ENCODE data around the gene AKT3.
"Not testable (repeated sequence)": the region's sequence is repeated elsewhere in the genome, so short reads cannot be mapped to it uniquely, and the experiment has no call there.

Gene AKT3

GRCh38 chr1:243882276-243882675, 32.2 kb upstream of the AKT3 start:
- no peak overlapping the region for H2AK5ac ChIP-seq (ENCODE audit: low read depth, low read length)
- DNase-seq (ENCODE audit: low spot score) = no peak
- H2AFZ ChIP-seq (ENCODE audit: low read length) = no peak overlapping the region
- H4K91ac ChIP-seq (ENCODE audit: low read depth, low read length, poor library complexity) = no peak overlapping the region
- no peak overlapping the region for H3K9ac ChIP-seq (ENCODE audit: low read depth, low read length, poor library complexity)
- no CpG with 5 or more reads among the region's 3 CpGs for WGBS, 2 donors (ENCODE audit: extremely low coverage in 2 of 2, insufficient read length in 2 of 2, insufficient replicate concordance in 1 of 2)
- no peak overlapping the region for H3K27ac ChIP-seq (replicated peaks; ENCODE audit: low read length)
- no peak overlapping the region for H3K18ac ChIP-seq (ENCODE audit: low read length)
- no peak overlapping the region for H3K4ac ChIP-seq (ENCODE audit: low read length)
- H3K14ac ChIP-seq (ENCODE audit: low read length) = no peak overlapping the region
- H2BK5ac ChIP-seq (ENCODE audit: low read length) = no peak overlapping the region
- no peaks in the 10 kb centered on the region for H3K9me3 ChIP-seq (replicated peaks in 1 of 2; ENCODE audit: control insufficient read depth in 2 of 2, insufficient read depth in 1 of 2, low read depth in 1 of 2, low read length in 2 of 2)
- H2BK12ac ChIP-seq (ENCODE audit: low read length) = no peak overlapping the region
- no peaks in the 10 kb centered on the region for H3K4me1 ChIP-seq (ENCODE audit: control insufficient read depth in 2 of 2, insufficient read depth in 1 of 2, low read depth in 1 of 2, low read length in 2 of 2)
- H3K27me3 ChIP-seq (ENCODE audit: control insufficient read depth in 3 of 3, insufficient read depth in 3 of 3, low read depth in 1 of 3, low read length in 3 of 3) = peaks cover 0 to 3% (median 0%) of the 10 kb centered on the region in 3 experiments
- no peak overlapping the region for H3K23ac ChIP-seq (ENCODE audit: low read depth, low read length, poor library complexity)
- H2BK120ac ChIP-seq (ENCODE audit: low read depth, low read length) = no peak overlapping the region
- H3K36me3 ChIP-seq (replicated peaks in 1 of 2; ENCODE audit: control insufficient read depth in 2 of 2, insufficient read depth in 2 of 2, low read length in 2 of 2) = no peaks in the 10 kb centered on the region
- H2BK15ac ChIP-seq (ENCODE audit: low read length) = no peak overlapping the region
- H4K8ac ChIP-seq (ENCODE audit: low read depth, low read length) = no peak overlapping the region
- H3K4me3 ChIP-seq (ENCODE audit: low read length in 2 of 2) = no peak overlapping the region
- H3K79me1 ChIP-seq (ENCODE audit: low read depth, low read length) = no peaks in the 10 kb centered on the region
- H3K4me2 ChIP-seq (ENCODE audit: insufficient read depth, low read length, poor library complexity, severe bottlenecking) = no peak overlapping the region

GRCh38 chr1:243877058-243877457, 27.0 kb upstream of the AKT3 start:
- H2AK5ac ChIP-seq (ENCODE audit: low read depth, low read length); H3K27me3 ChIP-seq (ENCODE audit: control insufficient read depth in 3 of 3, insufficient read depth in 3 of 3, low read depth in 1 of 3, low read length in 3 of 3); H3K36me3 ChIP-seq (replicated peaks in 1 of 2; ENCODE audit: control insufficient read depth in 2 of 2, insufficient read depth in 2 of 2, low read length in 2 of 2); H3K79me1 ChIP-seq (ENCODE audit: low read depth, low read length); H3K14ac ChIP-seq (ENCODE audit: low read length); DNase-seq (ENCODE audit: low spot score); H3K4ac ChIP-seq (ENCODE audit: low read length); H4K91ac ChIP-seq (ENCODE audit: low read depth, low read length, poor library complexity); H2AFZ ChIP-seq (ENCODE audit: low read length); H3K4me2 ChIP-seq (ENCODE audit: insufficient read depth, low read length, poor library complexity, severe bottlenecking); H3K27ac ChIP-seq (replicated peaks; ENCODE audit: low read length); H2BK120ac ChIP-seq (ENCODE audit: low read depth, low read length); H3K9ac ChIP-seq (ENCODE audit: low read depth, low read length, poor library complexity); H2BK5ac ChIP-seq (ENCODE audit: low read length); H3K4me3 ChIP-seq (ENCODE audit: low read length in 2 of 2); H3K23ac ChIP-seq (ENCODE audit: low read depth, low read length, poor library complexity); H2BK15ac ChIP-seq (ENCODE audit: low read length); H4K8ac ChIP-seq (ENCODE audit: low read depth, low read length); H2BK12ac ChIP-seq (ENCODE audit: low read length); H3K18ac ChIP-seq (ENCODE audit: low read length); H3K4me1 ChIP-seq (ENCODE audit: control insufficient read depth in 2 of 2, insufficient read depth in 1 of 2, low read depth in 1 of 2, low read length in 2 of 2): not testable (repeated sequence)
- H3K9me3 ChIP-seq (replicated peaks in 1 of 2; ENCODE audit: control insufficient read depth in 2 of 2, insufficient read depth in 1 of 2, low read depth in 1 of 2, low read length in 2 of 2) = peaks cover 0 to 11% of the 10 kb centered on the region in 2 donors
- no CpG with 5 or more reads among the region's 3 CpGs for WGBS, 2 donors (ENCODE audit: extremely low coverage in 2 of 2, insufficient read length in 2 of 2, insufficient replicate concordance in 1 of 2)

GRCh38 chr1:243855616-243856318, 5.7 kb upstream of the AKT3 start:
- H2BK120ac ChIP-seq (ENCODE audit: low read depth, low read length) = no peak overlapping the region
- H3K18ac ChIP-seq (ENCODE audit: low read length) = no peak overlapping the region
- H3K27me3 ChIP-seq (ENCODE audit: control insufficient read depth in 3 of 3, insufficient read depth in 3 of 3, low read depth in 1 of 3, low read length in 3 of 3) = peaks cover 0 to 3% (median 0%) of the 10 kb centered on the region in 3 experiments
- H3K9me3 ChIP-seq (replicated peaks in 1 of 2; ENCODE audit: control insufficient read depth in 2 of 2, insufficient read depth in 1 of 2, low read depth in 1 of 2, low read length in 2 of 2) = peaks cover 0 to 9% of the 10 kb centered on the region in 2 donors
- no peak overlapping the region for H2AK5ac ChIP-seq (ENCODE audit: low read depth, low read length)
- no peaks in the 10 kb centered on the region for H3K36me3 ChIP-seq (replicated peaks in 1 of 2; ENCODE audit: control insufficient read depth in 2 of 2, insufficient read depth in 2 of 2, low read length in 2 of 2)
- peak overlapping the region; percentile 9 for H2BK15ac ChIP-seq (ENCODE audit: low read length)
- H3K4me2 ChIP-seq (ENCODE audit: insufficient read depth, low read length, poor library complexity, severe bottlenecking) = no peak overlapping the region
- H2BK12ac ChIP-seq (ENCODE audit: low read length) = no peak overlapping the region
- no peak overlapping the region for H3K14ac ChIP-seq (ENCODE audit: low read length)
- no peak overlapping the region for H4K8ac ChIP-seq (ENCODE audit: low read depth, low read length)
- no peak overlapping the region for H3K9ac ChIP-seq (ENCODE audit: low read depth, low read length, poor library complexity)
- no peak overlapping the region for H3K23ac ChIP-seq (ENCODE audit: low read depth, low read length, poor library complexity)
- no peak for DNase-seq (ENCODE audit: low spot score)
- no CpG with 5 or more reads among the region's 11 CpGs for whole genome bisulfite sequencing, 2 donors (ENCODE audit: extremely low coverage in 2 of 2, insufficient read length in 2 of 2, insufficient replicate concordance in 1 of 2)
- no peak overlapping the region for H2BK5ac ChIP-seq (ENCODE audit: low read length)
- no peak overlapping the region for H3K4me3 ChIP-seq (ENCODE audit: low read length in 2 of 2)
- no peak overlapping the region for H2AFZ ChIP-seq (ENCODE audit: low read length)
- H3K79me1 ChIP-seq (ENCODE audit: low read depth, low read length) = no peaks in the 10 kb centered on the region
- H4K91ac ChIP-seq (ENCODE audit: low read depth, low read length, poor library complexity) = no peak overlapping the region
- peaks cover 3 to 4% of the 10 kb centered on the region in 2 donors for H3K4me1 ChIP-seq (ENCODE audit: control insufficient read depth in 2 of 2, insufficient read depth in 1 of 2, low read depth in 1 of 2, low read length in 2 of 2)
- H3K4ac ChIP-seq (ENCODE audit: low read length) = no peak overlapping the region
- no peak overlapping the region for H3K27ac ChIP-seq (replicated peaks; ENCODE audit: low read length)

- no peak overlapping the region for H3K14ac ChIP-seq (ENCODE audit: low read length)
- no peak overlapping the region for H2AK5ac ChIP-seq (ENCODE audit: low read depth, low read length)
- H2BK5ac ChIP-seq (ENCODE audit: low read length) = no peak overlapping the region
- H3K18ac ChIP-seq (ENCODE audit: low read length) = no peak overlapping the region
- peak overlapping the region; percentile 90 for H2AFZ ChIP-seq (ENCODE audit: low read length)
- no peak overlapping the region for H2BK120ac ChIP-seq (ENCODE audit: low read depth, low read length)
- no peak for DNase-seq (ENCODE audit: low spot score)
- H4K8ac ChIP-seq (ENCODE audit: low read depth, low read length) = no peak overlapping the region
- H3K4me1 ChIP-seq (ENCODE audit: control insufficient read depth in 2 of 2, insufficient read depth in 1 of 2, low read depth in 1 of 2, low read length in 2 of 2) = peaks cover 3 to 14% of the 10 kb centered on the region in 2 donors
- H3K4ac ChIP-seq (ENCODE audit: low read length) = no peak overlapping the region
- no peak overlapping the region for H3K4me2 ChIP-seq (ENCODE audit: insufficient read depth, low read length, poor library complexity, severe bottlenecking)
- peak overlapping the region in 1 of 2 donors; percentile 64 for H3K4me3 ChIP-seq (ENCODE audit: low read length in 2 of 2)
- H3K9me3 ChIP-seq (replicated peaks in 1 of 2; ENCODE audit: control insufficient read depth in 2 of 2, insufficient read depth in 1 of 2, low read depth in 1 of 2, low read length in 2 of 2) = peaks cover 0 to 9% of the 10 kb centered on the region in 2 donors
- H3K23ac ChIP-seq (ENCODE audit: low read depth, low read length, poor library complexity) = no peak overlapping the region
- H3K79me1 ChIP-seq (ENCODE audit: low read depth, low read length) = no peaks in the 10 kb centered on the region
- no peaks in the 10 kb centered on the region for H3K36me3 ChIP-seq (replicated peaks in 1 of 2; ENCODE audit: control insufficient read depth in 2 of 2, insufficient read depth in 2 of 2, low read length in 2 of 2)
- no CpG with 5 or more reads among the region's 3 CpGs for WGBS, 2 donors (ENCODE audit: extremely low coverage in 2 of 2, insufficient read length in 2 of 2, insufficient replicate concordance in 1 of 2)
- no peak overlapping the region for H2BK12ac ChIP-seq (ENCODE audit: low read length)
- H4K91ac ChIP-seq (ENCODE audit: low read depth, low read length, poor library complexity) = no peak overlapping the region
- H2BK15ac ChIP-seq (ENCODE audit: low read length) = no peak overlapping the region
- no peaks in the 10 kb centered on the region for H3K27me3 ChIP-seq (ENCODE audit: control insufficient read depth in 3 of 3, insufficient read depth in 3 of 3, low read depth in 1 of 3, low read length in 3 of 3)
- H3K27ac ChIP-seq (replicated peaks; ENCODE audit: low read length) = no peak overlapping the region
- H3K9ac ChIP-seq (ENCODE audit: low read depth, low read length, poor library complexity) = no peak overlapping the region
Observed at GRCh38 chr1:243851765-243852164, 1.7 kb upstream of the AKT3 start.

Data from neuronal stem cell (in vitro differentiated cells).